GM21786 (cell line): Measurements from ENCODE around the gene LCN6.

Source experiments
- ATAC-seq: cut with Tn5 transposase; IDR thresholded peaks from one replicate; pipeline ENCODE4 v1.9.1; 2021; ENCODE audit not compliant: unreplicated experiment

Gene LCN6

DNA sequence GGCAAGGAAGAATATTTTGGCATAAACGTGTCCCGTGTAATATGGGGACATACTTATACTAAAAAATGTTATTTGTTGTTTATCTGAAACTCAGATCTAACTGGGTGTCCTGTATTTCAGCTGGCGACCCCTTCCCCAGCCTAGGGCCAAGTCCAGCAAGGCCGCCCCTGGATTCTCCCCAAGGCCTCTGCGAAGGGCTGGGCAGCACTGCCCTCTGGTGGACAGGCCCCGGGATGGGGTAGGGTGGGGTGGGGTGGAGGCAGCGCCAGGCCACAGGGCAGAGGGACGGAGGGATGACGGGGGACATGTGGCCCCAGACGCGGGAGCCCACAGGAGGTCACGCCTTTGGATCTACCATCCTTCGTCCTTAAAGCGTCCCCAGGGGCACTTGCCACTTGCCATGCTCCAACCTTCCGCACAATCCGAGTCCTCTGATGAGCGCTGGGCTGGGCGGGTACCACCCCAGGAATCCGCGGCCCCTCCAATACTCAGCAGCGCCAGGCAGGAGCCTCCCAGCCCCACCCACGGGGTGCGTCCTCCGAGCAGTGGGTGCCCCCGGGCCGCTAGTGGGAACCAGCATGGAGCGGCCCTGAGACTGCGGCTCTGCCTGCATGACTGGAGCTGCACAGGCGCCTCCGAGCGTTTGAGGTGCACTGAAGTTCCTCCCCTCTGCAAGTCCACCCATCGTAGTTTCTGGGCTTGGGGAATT is 54.0 kb downstream of the LCN6 start:
- no peak for ATAC-seq
